NCI-H526 (cell line): ENCODE measurements around the gene CDC42BPG.

Experiments used
- DNase-seq, 2 experiments: peaks; one replicate each; lab custom pipeline; 2025; lab: John Stamatoyannopoulos, UW

Gene CDC42BPG

DNA sequence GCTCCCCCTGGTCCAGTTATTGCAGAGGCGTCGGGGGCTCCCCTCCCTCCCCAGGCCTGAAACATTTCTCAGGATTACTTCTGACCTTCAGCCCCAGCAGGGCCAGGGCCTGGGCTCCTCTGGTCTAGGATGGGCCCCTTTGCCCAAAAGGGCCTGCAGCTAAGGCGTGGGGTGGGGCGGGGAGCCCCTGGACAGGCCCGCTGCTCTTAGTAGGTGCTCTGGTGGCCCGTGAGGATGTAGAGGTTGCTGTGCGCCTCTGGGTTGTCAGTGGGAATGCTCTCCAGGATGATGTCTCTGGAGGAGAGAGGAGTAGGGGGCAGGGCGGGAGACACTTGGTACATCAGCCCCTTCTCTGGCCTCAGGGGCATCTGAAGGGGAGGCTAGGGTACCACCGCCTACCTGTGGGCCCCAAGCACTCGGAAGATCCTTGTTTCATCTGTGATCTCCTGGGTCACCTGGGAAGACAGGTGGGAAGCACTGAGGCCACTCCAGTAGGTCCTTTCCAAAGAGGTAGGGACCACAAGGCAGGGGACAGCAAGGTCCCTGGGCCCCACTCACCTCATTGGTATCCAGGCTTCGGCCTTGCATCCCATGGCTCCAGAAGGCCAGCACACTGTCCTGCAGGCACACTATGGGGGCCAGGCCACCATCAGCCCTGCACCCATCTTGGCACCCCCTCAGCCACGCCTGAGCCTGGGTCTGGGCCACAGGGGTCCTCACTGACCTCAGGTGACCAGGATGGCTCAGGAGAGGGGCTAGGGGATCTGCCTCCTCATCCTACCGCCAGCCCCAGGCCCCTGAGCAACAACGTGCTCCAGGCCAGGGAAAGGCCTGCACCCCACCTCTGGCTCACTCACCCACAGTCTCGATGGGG lies 54.9 kb downstream of the CDC42BPG start:
- no peak for DNase-seq

DNA sequence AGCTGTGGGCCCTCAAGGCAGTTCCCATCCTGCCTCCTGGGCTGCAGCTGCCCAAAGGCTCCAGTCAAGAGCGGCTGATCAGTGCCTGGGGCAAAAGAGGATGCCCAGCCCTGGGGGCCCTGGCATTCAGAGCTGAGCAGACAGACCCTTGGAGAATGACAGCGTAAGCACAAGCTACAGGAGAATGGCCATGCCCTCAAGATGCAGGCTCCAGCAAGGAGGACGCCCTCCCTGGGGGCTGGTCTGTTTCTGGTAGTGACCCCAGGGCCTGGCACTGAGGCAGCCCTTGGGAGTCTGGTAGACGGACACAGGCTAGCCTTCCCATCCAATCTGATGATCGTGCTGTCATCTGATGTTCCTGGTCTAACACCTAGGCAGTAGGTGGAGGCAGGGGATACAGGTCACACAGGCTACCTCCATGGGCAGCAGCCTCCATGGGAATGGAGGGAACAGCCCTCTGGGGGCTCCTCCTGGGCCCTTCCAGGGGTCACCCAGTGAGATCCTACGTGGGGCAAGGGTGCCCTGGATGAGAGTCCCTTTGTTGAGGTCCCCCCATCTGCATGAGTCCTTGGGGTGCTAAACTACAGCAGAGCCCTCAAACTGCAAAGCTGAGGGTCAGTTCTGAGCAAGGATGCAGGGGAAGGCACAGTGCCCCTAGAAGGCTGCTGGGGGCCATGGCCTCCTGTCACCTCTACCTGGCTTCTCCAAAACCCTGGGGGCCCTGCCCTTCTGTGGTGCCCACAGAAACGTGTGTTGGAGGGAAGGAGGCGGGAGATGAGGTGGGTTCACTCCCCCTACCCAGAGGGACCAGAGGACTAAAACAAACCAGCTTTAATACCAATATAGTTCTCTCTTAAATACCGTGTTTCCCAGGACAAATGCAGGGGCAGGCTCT lies 55.9 kb downstream of the CDC42BPG start:
- DNase-seq = no peak

DNA sequence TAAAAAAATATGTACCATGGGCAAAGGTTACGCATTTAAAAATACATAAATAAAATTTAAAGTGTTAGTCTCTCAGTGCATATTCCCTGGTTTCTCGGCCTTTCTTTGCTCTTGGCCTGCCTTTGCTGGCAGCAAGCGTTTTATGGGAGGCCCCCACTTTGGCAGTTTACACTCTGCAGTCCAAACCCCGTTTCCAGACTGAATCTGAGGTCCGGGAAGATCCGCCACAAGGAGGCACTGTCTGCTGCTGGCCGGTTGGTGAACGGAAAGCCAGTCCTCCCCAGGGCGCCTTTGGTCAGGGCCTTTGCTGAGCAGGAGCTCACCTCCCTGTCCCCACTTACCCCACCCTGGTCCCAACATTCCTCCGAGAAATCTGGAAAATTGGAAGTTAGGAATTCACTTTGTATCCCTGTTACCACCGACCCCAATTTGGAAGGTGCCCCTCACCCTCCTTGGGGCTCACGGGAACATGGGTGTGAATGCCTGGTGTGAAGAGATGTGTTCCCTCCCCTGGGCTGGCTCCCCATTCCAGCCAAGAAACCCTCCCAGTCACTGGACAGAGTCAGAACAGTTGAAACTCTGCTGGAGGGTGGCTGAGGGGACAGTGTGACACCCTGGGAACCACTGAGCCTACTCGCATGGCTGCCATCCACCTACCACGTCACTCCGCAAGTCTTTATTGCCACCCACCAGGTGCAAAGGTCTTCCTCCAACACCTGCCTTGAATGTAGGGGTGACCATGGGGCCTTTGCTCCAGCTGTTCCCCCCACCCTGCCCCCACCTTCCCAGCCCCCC lies 56.7 kb downstream of the CDC42BPG start:
- DNase-seq = peak; percentile 34 to 79

DNA sequence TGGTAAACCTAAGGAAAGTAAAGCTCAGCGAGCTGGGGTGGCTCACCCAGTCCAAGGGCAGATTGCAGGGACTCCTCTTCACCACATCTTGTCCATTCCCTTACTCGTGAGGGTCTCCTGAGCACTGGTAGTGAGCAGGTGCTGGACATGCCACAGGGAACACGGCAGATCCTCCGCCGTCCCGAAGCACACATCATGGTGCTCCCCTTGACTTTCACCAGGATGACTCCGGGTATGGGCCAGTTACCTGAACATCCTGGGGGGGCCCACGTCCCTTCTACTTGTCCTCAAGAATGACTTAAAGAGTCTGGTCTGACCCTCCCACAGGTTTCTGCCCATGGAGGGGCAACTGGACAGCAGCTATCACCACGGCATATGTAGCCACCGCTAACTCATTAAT lies 58.1 kb downstream of the CDC42BPG start:
- no peak for DNase-seq

DNA sequence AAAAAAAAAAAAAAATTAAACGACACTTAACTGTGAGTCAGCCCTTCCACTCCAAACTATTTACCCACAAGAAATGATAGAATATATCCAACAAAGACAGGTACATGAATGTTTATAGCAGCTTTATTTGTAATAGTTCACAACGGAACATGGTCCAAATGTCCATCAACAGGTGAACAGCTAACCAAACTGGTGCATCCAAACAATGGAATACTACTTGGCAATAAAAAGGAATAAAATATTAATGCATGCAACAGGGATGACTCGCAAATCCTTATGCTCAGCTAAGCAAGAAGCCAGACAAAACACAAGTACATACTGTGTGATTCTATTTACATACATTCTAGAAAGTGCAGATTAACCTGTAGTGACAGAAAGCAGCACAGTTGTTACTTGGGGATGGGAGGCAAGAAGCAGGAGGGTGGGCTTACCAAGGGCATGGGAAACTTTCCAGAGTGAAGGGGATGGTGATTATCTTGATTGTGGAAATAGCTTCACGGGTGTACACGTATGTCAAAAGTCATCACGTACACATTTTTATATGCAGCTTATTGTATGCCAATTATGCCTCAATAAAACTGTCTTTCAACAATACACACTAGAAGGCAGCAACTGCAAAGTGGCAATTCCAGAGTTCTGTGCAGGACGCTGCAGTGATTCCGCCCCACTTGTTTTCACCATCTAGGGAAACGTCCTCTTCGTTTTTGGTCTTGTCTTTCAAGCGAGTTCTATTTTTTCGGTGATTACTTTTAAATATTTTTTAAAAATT lies 59.5 kb downstream of the CDC42BPG start:
- no peak for DNase-seq

DNA sequence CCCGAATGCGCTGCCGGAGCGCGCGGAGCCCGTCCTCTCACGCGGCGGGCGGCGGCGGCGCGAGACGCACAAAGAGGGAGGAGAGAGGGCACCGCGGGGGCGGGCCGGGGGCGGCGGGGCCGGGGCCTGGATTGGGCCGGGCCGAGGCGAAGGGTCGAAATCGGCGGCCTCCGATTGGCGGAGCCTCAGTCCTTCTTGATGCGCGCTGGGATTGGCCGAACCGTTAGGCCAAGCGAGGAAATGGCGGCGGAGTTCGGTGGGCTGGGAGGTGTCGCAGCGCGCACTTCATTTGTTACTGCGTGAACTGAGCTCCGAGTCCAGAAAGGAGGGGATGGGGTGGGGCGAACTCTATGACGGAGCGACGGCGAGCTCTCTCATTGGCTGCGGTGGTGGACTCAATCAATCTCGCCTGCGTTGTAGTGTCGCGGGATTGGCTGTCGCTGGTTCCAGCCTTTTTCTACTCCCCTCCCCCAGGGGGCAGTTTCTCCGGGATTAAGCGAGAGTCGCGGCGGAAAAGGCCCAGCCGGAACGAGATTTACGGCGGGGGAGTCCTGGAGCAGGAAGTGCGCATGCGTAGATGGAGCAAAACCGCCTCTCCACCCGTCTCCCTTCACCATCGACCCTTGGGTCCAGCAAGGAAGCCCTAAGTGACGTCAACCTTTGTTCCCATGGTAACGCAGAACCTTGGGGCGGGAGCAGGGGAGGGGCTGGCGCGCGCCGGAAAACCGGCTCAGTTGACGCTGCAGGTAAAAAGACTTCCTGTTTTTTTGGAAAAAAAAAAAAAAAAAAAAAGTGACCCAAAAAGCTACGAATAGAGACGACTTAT lies 65.8 kb downstream of the CDC42BPG start, which contains the start of gene SF1:
SF1 (minus strand) TSS at position 70 of the 826 bp plus-strand sequence. CDS start 150 bp downstream, outside the sequence.
- DNase-seq = peak; percentile 100

DNA sequence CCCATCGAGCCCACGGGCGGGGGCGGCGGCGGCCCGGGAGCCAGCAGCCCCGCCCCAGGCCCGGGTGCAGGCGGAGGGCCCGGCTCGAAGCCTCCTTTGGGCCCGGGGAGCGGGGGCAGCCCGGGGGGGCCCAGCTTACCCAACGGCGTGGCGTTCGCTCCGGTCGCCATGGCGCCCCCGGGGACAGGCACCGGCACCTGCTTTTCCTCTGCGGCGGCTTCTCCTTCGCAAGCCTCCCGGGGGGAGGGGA lies 66.3 kb downstream of the CDC42BPG start:
- DNase-seq = no peak

DNA sequence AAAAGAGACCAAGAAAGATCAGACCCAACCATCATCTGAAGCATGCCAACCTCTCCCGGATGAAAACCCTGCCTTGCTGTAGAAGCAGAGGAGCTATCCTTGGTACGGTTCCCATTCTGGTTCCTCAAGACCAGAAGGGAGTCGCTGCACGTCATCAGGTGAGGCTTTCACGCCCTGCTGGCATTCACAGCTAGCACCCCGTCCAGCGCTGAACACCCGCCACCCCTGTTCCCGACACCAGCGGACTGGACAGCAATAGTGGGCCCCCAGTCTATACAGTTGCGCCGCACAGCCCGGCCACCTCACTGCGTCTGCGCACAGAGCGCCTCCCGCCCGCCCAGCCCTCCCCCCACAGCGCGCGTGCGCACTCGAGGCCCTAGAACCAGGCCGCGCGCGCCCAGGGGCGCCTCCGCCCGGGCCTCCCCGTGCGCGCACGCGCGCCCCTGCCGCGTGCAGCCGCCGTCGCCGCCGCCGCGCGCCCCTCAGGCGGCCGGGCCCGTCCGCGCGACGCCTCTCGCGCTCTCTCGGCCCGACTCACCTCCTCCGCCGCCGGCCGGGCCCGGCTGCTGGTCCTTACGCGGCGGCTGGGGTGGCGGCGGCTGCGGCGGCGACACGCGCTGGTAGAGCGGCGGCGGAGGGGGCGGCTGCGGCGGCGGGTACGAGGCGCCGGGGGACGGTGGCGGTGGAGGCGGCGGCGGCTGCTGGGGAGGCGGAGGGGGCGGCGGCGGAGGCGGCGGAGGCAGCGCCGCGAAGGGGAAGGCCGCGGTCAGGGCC lies 66.8 kb downstream of the CDC42BPG start:
- peak; percentile 42 to 95 for DNase-seq

DNA sequence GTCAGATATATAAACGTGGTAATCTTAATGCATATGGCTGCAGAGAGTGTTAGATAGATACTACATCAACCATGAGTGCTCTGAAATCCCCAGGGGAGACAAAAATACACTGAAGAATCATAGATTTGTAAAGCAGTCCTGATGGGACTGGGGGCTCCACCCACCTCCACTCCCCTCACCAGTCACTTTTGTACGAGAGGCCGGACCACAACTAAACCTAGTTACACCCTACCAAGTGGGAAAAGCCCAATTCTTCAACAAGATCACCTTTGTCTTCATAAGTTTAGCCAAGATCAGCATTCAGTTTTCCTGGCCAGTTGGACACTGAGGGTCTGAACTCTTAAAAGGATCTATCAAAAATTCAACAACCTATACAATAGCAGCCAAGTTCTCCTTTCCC lies 67.6 kb downstream of the CDC42BPG start:
- no peak for DNase-seq

DNA sequence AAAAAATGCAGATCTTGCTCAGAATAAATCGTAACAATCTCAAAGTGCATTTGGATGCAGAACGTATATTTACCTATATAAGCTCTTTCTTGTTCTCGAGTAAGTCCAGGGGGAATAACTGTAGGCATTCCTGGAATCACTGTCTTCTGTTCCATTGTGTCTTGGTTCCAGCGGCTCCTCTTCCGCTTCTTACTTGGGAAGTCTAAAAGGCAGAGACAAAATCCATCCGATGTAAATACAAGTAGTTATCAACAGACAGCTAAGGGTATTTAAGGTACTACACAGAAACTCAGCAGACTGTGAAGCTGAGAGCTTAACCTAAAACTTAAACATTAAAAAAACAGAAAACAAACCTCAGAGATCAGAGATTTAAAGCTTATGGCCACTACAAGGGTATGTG lies 68.0 kb downstream of the CDC42BPG start:
- DNase-seq = no peak

DNA sequence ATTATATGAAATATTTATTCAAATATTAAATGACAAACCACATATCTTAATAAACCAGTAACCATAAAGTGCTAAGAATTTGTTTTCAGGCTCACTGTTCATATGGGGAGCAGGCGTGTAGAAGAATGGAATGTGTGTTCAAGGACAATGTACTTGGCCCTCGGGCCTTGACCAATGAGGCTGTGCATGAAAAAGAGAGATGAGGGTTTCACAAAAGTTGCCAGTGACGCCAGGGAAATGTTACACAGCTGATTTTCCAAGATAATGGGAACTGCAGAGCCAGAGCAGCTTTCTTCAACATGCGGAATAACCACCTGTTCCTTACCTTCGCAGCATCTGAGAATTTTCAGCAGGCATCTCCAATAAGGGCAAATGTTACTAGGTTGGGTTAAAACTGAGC lies 70.3 kb downstream of the CDC42BPG start:
- no peak for DNase-seq
